ENCODE data around the gene RNU1-4.

DNA sequence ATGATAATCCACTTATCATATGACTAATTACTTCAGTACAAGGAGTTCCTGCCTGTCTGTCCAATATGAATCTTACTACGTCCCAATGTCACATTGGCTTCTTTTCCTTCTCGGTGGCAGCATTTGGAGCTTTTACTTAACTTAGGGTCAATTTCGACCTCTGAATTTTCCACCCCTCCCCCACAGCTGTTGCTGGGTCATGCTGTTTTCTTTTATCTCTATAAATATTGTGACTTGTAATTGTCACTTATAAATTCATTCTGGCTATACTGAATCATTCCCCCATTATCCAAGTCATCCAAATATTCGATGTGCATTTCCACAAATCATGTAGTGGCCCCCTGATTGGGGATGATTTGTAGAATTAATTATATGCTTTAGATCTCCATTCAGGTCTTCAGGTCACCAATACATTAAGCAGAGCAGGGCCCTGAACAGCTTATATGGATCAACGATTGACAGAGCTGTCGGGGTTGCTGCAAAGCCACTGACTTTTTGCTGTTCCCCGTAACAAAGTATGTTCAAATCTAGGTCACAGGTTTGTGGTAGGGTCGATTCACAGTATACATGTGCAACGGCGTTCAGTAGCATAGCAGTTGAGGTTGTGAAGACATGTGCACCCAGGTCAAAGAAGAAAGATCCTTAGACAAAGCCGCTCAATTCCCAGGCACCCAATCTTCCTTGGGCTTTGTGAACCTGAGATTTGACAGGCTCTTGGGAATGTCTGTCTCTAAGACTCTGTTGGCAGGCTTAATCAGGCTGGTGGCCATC lies 18.3 kb upstream of the RNU1-4 start:
- TF ChIP-seq, protein P1, sequence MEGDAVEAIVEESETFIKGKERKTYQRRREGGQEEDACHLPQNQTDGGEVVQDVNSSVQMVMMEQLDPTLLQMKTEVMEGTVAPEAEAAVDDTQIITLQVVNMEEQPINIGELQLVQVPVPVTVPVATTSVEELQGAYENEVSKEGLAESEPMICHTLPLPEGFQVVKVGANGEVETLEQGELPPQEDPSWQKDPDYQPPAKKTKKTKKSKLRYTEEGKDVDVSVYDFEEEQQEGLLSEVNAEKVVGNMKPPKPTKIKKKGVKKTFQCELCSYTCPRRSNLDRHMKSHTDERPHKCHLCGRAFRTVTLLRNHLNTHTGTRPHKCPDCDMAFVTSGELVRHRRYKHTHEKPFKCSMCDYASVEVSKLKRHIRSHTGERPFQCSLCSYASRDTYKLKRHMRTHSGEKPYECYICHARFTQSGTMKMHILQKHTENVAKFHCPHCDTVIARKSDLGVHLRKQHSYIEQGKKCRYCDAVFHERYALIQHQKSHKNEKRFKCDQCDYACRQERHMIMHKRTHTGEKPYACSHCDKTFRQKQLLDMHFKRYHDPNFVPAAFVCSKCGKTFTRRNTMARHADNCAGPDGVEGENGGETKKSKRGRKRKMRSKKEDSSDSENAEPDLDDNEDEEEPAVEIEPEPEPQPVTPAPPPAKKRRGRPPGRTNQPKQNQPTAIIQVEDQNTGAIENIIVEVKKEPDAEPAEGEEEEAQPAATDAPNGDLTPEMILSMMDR (IDR thresholded peaks at IDR 0.05) = no peak
- no peak for TF ChIP-seq POLR2A (IDR thresholded peaks at IDR 0.05)

Data from body of pancreas (tissue), 4 donors.